Breast epithelium (tissue), 4 donors: ENCODE measurements around the gene DHCR24. TPM values are rescaled to one million over a fixed set of nuclear protein-coding genes. Genes with fewer than 3 reads are reported as not detected.

Experiments
- DNase-seq, 2 donors: peaks; one replicate each; pipeline ENCODE4 v3.0.0-alpha.2; 2019; ENCODE audit warnings: low spot score in 2 of 2
- H3K27ac ChIP-seq, 2 donors: fragments of 200-600 bp; sonication (generic) in 1 of 2; one replicate each; pipeline ENCODE4 v1.5.1; 2016 to 2019; ENCODE audit warnings: mild to moderate bottlenecking in 1 of 2
- H3K27me3 ChIP-seq, 2 donors: fragments of 200-600 bp; sonication (generic) in 1 of 2; one replicate each; pipeline versions ENCODE4 v1.5.1 to v1.6.0; 2017 to 2019; ENCODE audit warnings: control low read depth in 1 of 2, mild to moderate bottlenecking in 1 of 2
- H3K36me3 ChIP-seq: fragments of 200-600 bp; one replicate; pipeline ENCODE4 v1.5.1; 2019
- H3K4me1 ChIP-seq, 2 donors: fragments of 200-600 bp; sonication (generic); one replicate each; pipeline ENCODE4 v1.5.1; 2016 to 2019; ENCODE audit warnings: control low read depth in 1 of 2
- H3K4me3 ChIP-seq, 3 donors: fragments of 200-600 bp; sonication (generic); 1 replicate in 2 of 3; 2 replicates in 1 of 3; pipeline ENCODE4 v1.5.1; 2016 to 2019; ENCODE audit warnings: mild to moderate bottlenecking in 3 of 3, moderate library complexity in 2 of 3
- H3K9me3 ChIP-seq, 2 donors: fragments of 200-600 bp; sonication (generic) in 1 of 2; one replicate each; pipeline ENCODE4 v1.5.1; 2016 to 2019; ENCODE audit warnings: control low read depth in 1 of 2
- CTCF ChIP-seq, 3 donors: fragments of 450-650 bp; IDR thresholded peaks; one replicate each; pipeline ENCODE4 v1.5.1; 2016 to 2017; ENCODE audit warnings: antibody characterized with exemption in 3 of 3, mild to moderate bottlenecking in 3 of 3, moderate library complexity in 3 of 3
- POLR2A ChIP-seq: fragments of 450-650 bp; IDR thresholded peaks from one replicate; pipeline ENCODE4 v1.6.1; 2016; ENCODE audit warnings: antibody characterized with exemption, mild to moderate bottlenecking, moderate library complexity
- POLR2AphosphoS5 ChIP-seq, 3 donors: sonication (generic); formaldehyde crosslinking; IDR thresholded peaks; one replicate each; pipeline ENCODE4 v1.6.1; 2017; ENCODE audit warnings: antibody characterized with exemption in 3 of 3
- intact Hi-C: fragments of 100-400 bp; cut with DNase I; formaldehyde crosslinking; loops from one replicate; pipeline ENCODE4 v1.15.1; 2023; ENCODE audit warnings: low total_unique reads
- total RNA-seq, 3 donors: library from RNA; depleted of rRNA; stranded (reverse); fragments of >200 nt; gene quantifications; one replicate each; pipeline ENCODE4 v1.1.0, GENCODE V29; 2016

DHCR24 gene
- total RNA-seq, 3 donors from 2014 or later = 149 to 230 (median 157) TPM

- no peaks in the 10 kb centered on the region for H3K27me3 ChIP-seq
- intact Hi-C loops = loop anchor here (10.0 kb wide), 1 partner anchor 395 kb away; the partner anchor contains the start of gene SSBP3
- H3K4me3 ChIP-seq = peak overlapping the region; percentile 19 to 73 (median 65)
- no peaks in the 10 kb centered on the region for H3K9me3 ChIP-seq
- TF ChIP-seq POLR2AphosphoS5 (IDR thresholded peaks at IDR 0.05) (no peak), POLR2A (no peak), CTCF (IDR thresholded peaks at IDR 0.05) (no peak)
- no peak for DNase-seq
- peaks cover 0 to 7% of the 10 kb centered on the region in 2 donors for H3K4me1 ChIP-seq
- H3K27ac ChIP-seq = peak overlapping the region; percentile 78 to 80
- no peaks in the 10 kb centered on the region for H3K36me3 ChIP-seq
Measured at GRCh38 chr1:54800041-54800898, 86.7 kb downstream of the DHCR24 start.

Other genes starting within 250 kb of the DHCR24 start
- 1 to 10 TPM in 1 of 3 donors, under 1 TPM in 2; 0.66 to 5.3 (median 0.80) TPM for gene MROH7, start 245.4 kb downstream of the DHCR24 start, total RNA-seq
- 10 to 100 TPM; 18.2 to 33.8 (median 26.9) TPM for gene TTC4, start 171.3 kb downstream of the DHCR24 start, total RNA-seq
- gene PARS2, start 122.7 kb downstream of the DHCR24 start, total RNA-seq = 1 to 10 TPM; 2.2 to 7.8 (median 4.3) TPM
- 10 to 100 TPM in 1 of 3 donors, 1 to 10 TPM in 1, under 1 TPM in 1; 0.32 to 15.8 (median 7.9) TPM for gene TTC22, start 85.9 kb downstream of the DHCR24 start, total RNA-seq
- gene TMEM61, start 93.4 kb upstream of the DHCR24 start, total RNA-seq = 1 to 10 TPM in 2 of 3 donors, under 1 TPM in 1; 0.32 to 8.3 (median 7.5) TPM
- gene BSND, start 111.7 kb upstream of the DHCR24 start, total RNA-seq = under 1 TPM in 2 of 3 donors, not detected in 1; under 0.01 to 0.15 TPM
- under 1 TPM in 2 of 3 donors, not detected in 1; 0.15 to 0.16 TPM for gene PCSK9, start 152.4 kb upstream of the DHCR24 start, total RNA-seq